Loucy (cell line): ENCODE data around the gene LRRC45.

Experiments
- CTCF ChIP-seq: fragments of 200-600 bp; sonication (generic); conservative IDR thresholded peaks from 2 replicates; pipeline ENCODE4 v1.5.1; 2014; ENCODE audit warnings: mild to moderate bottlenecking, antibody characterized with exemption, low read length
- EZH2phosphoT487 ChIP-seq: fragments of 200-600 bp; IDR thresholded peaks from 2 replicates; pipeline ENCODE4 v1.6.1; 2018; ENCODE audit warnings: antibody characterized with exemption, mild to moderate bottlenecking, moderate library complexity, borderline replicate concordance

GRCh38 chr17:82007228-82007494, 15.9 kb upstream of the LRRC45 start:
- no peak for TF ChIP-seq CTCF
- no peak for TF ChIP-seq EZH2phosphoT487
